Parathyroid adenoma (tissue), 2 donors: ENCODE results near the gene JAK1.
A peak's percentile ranks its signal among the peaks of the same experiment; 100 is the strongest.

Source experiments
- H2AFZ ChIP-seq: fragments of 300-600 bp; sonication (generic); one replicate; pipeline ENCODE4 v1.7.0; 2017; ENCODE audit warnings: antibody characterized with exemption, mild to moderate bottlenecking
- H3K27ac ChIP-seq: fragments of 300-600 bp; sonication (generic); one replicate; pipeline ENCODE4 v1.7.0; 2017
- H3K27me3 ChIP-seq: fragments of 300-600 bp; sonication (generic); one replicate; pipeline ENCODE4 v1.7.0; 2017; ENCODE audit warnings: low read length; ENCODE audit not compliant: control insufficient read depth, insufficient read depth
- H3K36me3 ChIP-seq: fragments of 300-600 bp; sonication (generic); one replicate; pipeline ENCODE4 v1.7.0; 2017; ENCODE audit warnings: low read length; ENCODE audit not compliant: control insufficient read depth, insufficient read depth
- H3K4me1 ChIP-seq: fragments of 300-600 bp; sonication (generic); one replicate; pipeline ENCODE4 v1.7.0; 2017; ENCODE audit warnings: control low read depth
- H3K4me2 ChIP-seq: fragments of 300-600 bp; sonication (generic); one replicate; pipeline ENCODE4 v1.7.0; 2017; ENCODE audit warnings: low read length
- H3K4me3 ChIP-seq: fragments of 300-600 bp; sonication (generic); one replicate; pipeline ENCODE4 v1.7.0; 2017; ENCODE audit warnings: low read depth, low read length
- H3K79me2 ChIP-seq: fragments of 300-600 bp; sonication (generic); one replicate; pipeline ENCODE4 v1.7.0; 2017; ENCODE audit warnings: control low read depth
- H3K9ac ChIP-seq: fragments of 300-600 bp; sonication (generic); one replicate; pipeline ENCODE4 v1.7.0; 2017; ENCODE audit warnings: mild to moderate bottlenecking
- H3K9me3 ChIP-seq: fragments of 300-600 bp; sonication (generic); one replicate; pipeline ENCODE4 v1.7.0; 2017; ENCODE audit warnings: low read length; ENCODE audit not compliant: control insufficient read depth
- TF ChIP-seq, protein P1 (sequence below): fragments of 300-600 bp; sonication (generic); IDR thresholded peaks from one replicate; pipeline ENCODE4 v1.7.0; 2017; ENCODE audit warnings: antibody characterized with exemption, mild to moderate bottlenecking
- donor health status: primary hyperparathyroidism.

Gene JAK1

DNA sequence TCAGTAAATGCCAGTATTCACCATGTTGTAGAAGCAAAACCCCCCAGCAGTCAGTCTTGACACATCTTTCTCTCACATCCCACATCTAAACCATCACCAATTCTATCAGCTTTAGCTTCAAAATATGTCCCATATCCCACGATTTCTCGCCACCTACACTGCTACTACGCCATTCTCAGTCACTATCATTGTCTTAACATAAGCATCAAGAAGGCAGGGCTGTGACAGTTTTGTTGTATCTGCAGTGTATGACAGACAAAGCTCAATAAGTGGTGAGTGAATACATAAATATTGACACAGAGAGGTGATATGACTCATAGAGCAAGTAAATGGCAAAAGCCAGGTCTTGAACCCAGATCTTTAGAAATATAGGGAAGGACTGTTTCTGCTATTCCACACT, 59.9 kb downstream of the JAK1 start:
- Histone ChIP-seq H3K79me2 (peaks cover 7% of the 10 kb centered on the region), H3K27me3 (no peaks in the 10 kb centered on the region), H3K4me3 (no peak overlapping the region), H3K4me2 (no peak overlapping the region), H3K36me3 (no peaks in the 10 kb centered on the region), H3K9me3 (no peaks in the 10 kb centered on the region), H2AFZ (no peak overlapping the region), H3K4me1 (no peaks in the 10 kb centered on the region), H3K27ac (no peak overlapping the region), H3K9ac (no peak overlapping the region)
- TF ChIP-seq, protein P1, sequence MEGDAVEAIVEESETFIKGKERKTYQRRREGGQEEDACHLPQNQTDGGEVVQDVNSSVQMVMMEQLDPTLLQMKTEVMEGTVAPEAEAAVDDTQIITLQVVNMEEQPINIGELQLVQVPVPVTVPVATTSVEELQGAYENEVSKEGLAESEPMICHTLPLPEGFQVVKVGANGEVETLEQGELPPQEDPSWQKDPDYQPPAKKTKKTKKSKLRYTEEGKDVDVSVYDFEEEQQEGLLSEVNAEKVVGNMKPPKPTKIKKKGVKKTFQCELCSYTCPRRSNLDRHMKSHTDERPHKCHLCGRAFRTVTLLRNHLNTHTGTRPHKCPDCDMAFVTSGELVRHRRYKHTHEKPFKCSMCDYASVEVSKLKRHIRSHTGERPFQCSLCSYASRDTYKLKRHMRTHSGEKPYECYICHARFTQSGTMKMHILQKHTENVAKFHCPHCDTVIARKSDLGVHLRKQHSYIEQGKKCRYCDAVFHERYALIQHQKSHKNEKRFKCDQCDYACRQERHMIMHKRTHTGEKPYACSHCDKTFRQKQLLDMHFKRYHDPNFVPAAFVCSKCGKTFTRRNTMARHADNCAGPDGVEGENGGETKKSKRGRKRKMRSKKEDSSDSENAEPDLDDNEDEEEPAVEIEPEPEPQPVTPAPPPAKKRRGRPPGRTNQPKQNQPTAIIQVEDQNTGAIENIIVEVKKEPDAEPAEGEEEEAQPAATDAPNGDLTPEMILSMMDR: no peak

DNA sequence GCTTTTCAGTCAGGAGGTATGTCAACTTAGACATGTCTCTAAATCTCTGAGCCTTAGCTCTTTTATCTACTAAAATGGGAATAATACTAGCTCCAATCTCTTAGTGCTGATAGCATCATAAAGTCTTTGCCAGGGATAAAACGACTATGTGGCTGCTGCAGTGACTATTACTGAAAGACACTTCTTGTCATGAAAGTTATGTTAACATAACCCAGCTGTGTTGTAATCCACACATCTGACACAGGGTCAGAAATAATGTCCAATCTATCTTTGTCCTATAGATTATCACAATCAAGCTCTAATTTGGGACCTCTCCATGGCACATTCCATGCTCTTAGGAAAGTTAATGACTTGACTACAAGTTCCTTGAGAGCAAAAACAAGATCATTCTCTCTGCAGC, 62.8 kb downstream of the JAK1 start:
- Histone ChIP-seq H3K79me2 (peaks cover 4% of the 10 kb centered on the region), H2AFZ (no peak overlapping the region), H3K4me3 (no peak overlapping the region), H3K9ac (no peak overlapping the region), H3K27ac (no peak overlapping the region), H3K36me3 (no peaks in the 10 kb centered on the region), H3K4me2 (no peak overlapping the region), H3K4me1 (no peaks in the 10 kb centered on the region), H3K9me3 (no peaks in the 10 kb centered on the region), H3K27me3 (no peaks in the 10 kb centered on the region)
- TF ChIP-seq, protein P1: no peak

DNA sequence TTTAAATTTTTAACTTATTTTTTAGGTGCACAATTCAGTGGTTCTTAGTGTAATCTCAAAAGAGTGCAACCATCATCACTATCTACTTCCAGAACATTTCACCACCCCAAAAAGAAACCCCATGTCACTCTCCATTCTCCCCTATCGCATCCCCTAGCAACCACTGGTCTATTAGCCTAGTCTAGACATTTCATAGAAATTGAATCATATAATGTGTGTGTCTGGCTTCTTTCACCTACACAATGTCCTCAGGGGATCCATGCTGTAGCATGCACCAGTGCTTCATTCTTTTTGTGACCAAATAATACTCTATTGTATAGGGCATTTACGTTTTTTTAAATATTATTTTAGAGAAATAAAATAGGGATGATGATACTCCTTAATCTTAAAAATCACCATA, 64.7 kb downstream of the JAK1 start:
- H3K4me3 ChIP-seq: no peak overlapping the region
- H3K4me2 ChIP-seq: no peak overlapping the region
- peaks cover 6% of the 10 kb centered on the region for H3K79me2 ChIP-seq
- no peaks in the 10 kb centered on the region for H3K9me3 ChIP-seq
- H3K9ac ChIP-seq: no peak overlapping the region
- H3K27ac ChIP-seq: no peak overlapping the region
- TF ChIP-seq, protein P1: no peak
- no peaks in the 10 kb centered on the region for H3K27me3 ChIP-seq
- no peaks in the 10 kb centered on the region for H3K36me3 ChIP-seq
- peaks cover 2% of the 10 kb centered on the region for H3K4me1 ChIP-seq
- no peak overlapping the region for H2AFZ ChIP-seq

DNA sequence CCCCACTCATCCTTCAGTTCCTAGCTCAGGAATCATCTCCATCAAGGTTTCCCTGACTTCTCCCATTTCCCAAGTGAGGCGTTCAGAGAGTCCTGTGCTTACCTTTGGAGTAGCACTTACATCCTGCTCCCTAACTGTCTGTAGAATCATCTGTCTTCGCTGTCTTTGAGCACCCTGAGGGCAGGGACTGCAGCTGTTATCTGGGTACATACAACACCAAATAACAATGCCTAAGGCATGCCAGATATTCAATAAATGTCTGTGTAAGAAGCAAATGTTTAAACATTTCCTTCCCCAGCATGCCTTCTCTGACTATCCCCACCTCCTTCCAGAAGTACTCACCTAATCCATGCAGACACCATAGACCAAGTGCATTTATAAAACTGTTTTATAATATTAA, 65.4 kb downstream of the JAK1 start:
- no peaks in the 10 kb centered on the region for H3K36me3 ChIP-seq
- H3K79me2 ChIP-seq: peaks cover 2% of the 10 kb centered on the region
- no peak overlapping the region for H3K4me3 ChIP-seq
- no peak overlapping the region for H3K9ac ChIP-seq
- H2AFZ ChIP-seq: no peak overlapping the region
- no peak overlapping the region for H3K27ac ChIP-seq
- TF ChIP-seq, protein P1: no peak
- H3K9me3 ChIP-seq: no peaks in the 10 kb centered on the region
- peaks cover 2% of the 10 kb centered on the region for H3K4me1 ChIP-seq
- H3K4me2 ChIP-seq: no peak overlapping the region
- no peaks in the 10 kb centered on the region for H3K27me3 ChIP-seq

DNA sequence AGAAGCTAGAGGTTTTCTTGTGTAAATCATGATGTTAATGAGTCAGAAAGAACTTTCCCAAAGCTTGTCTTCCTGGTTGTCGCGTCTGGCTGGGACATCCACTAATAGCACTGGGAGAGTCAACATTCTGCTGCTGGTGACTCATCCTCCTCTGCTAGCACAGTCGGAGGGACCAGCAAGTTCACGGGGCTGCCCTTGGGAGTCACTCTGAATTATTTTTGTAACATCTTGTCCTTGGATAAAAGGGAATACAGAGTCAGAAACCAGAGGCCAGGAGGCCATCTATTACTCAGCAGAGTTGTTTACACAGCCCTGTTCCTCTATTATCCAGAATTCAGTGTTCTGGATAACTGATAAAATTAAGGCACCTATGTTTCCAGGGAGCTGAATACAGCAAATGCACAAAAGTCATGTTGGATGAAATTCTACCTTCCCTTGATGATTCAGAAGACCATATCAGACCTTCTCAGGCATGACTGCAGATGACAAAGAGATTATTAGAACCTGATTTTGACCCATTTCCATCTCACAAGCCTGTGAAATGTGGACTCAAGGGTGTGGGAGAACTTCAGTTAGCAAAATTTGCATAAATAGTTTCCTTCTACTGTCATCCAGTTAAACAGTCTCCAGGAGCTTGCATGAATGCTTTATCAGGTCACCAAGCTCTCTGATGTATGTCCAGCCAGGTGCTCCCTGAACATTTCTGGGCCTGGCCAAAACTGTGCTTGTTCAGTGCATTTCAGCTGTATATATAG, 68.1 kb downstream of the JAK1 start:
- TF ChIP-seq, protein P1: no peak
- Histone ChIP-seq H2AFZ (no peak overlapping the region), H3K4me2 (peak overlapping the region; percentile 37), H3K27ac (peak overlapping the region; percentile 72), H3K79me2 (peaks cover 5% of the 10 kb centered on the region), H3K36me3 (no peaks in the 10 kb centered on the region), H3K4me1 (peaks cover 3% of the 10 kb centered on the region), H3K9me3 (no peaks in the 10 kb centered on the region), H3K27me3 (no peaks in the 10 kb centered on the region), H3K4me3 (no peak overlapping the region), H3K9ac (no peak overlapping the region)
